SK-MEL-5 (cell line): ENCODE measurements around the gene NAA38. TPM values are rescaled to one million over a fixed set of nuclear protein-coding genes. Genes with fewer than 3 reads are reported as not detected.
A peak's percentile ranks its signal among the peaks of the same experiment; 100 is the strongest.

Source experiments
- DNase-seq: peaks from one replicate; pipeline ENCODE4 v3.0.0-alpha.2; 2016; ENCODE audit warnings: low read depth, low spot score
- in situ Hi-C: cut with HindIII; loops from 2 replicates; pipeline ENCODE4 v1.10.0; 2016; ENCODE audit warnings: low sequenced_read_pairs, high pct_unique_total_duplicates, low pct_unique_long_range_greater_than_20kb
- polyA plus RNA-seq, 2 experiments: library from polyadenylated mRNA; depleted of rRNA; stranded (reverse); fragments of >200 nt; gene quantifications; 2 replicates each; pipeline ENCODE4 v1.2.3, GENCODE V29; 2015
- total RNA-seq: library from RNA; depleted of rRNA; stranded (reverse); fragments of >200 nt; shearing (Covaris generic); gene quantifications from 2 replicates; pipeline ENCODE4 v1.2.3, GENCODE V29; 2014; rRNA removed

NAA38 gene, protein sequence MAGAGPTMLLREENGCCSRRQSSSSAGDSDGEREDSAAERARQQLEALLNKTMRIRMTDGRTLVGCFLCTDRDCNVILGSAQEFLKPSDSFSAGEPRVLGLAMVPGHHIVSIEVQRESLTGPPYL
- 74.5 and 83.3 TPM in 2 replicates for total RNA-seq
- 55.6 and 83.4 TPM in 2 replicates for polyA plus RNA-seq (2015; cell fraction: cytosol; rRNA removed)
- 6.4 and 9.3 TPM in 2 replicates for polyA plus RNA-seq (2015; cell fraction: nucleus; rRNA removed)

DNA sequence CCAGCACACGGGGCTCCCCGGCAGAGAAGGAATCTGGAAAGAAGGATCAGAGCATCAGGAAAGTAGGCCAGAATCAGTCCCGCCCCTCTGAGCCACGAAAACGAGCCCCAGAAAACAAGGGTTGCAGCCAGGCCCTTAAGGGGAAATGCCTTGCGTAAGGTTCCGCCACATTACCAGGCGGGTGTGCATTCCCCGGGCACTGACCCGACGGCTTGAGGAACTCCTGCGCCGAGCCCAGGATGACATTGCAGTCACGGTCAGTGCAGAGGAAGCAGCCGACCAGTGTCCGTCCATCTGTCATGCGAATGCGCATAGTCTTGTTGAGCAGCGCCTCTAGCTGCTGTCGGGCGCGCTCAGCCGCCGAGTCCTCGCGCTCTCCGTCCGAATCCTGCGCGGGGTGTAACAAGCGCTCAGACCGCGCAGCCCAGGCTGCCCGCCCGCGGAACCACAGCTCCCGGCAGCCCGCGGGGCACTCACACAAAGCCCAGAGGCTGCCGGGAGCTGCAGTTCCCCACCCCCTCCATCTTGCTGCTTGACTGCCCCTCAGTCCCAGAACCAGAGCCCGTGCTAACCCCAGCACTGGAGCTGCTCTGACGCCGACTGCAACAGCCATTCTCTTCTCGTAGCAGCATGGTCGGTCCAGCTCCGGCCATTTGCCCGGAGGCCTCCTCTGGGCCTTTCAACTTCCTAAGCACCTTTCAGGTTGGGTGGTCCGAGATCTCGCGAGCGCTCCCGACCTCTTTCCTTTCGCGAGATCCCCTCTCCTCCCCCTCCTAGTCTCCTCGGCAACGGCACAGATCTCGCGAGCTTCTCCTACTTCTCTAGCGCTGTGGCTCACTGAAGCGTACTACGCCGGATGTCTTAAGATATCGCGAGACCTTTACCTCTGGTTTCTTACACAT is at the start of gene NAA38:
TSS of gene NAA38 (minus strand) at position 749 of the 902 bp plus-strand sequence. CDS start at position 653, 96 bp downstream.
- in situ Hi-C loops, result no loop called here
- DNase-seq, result peak; percentile 100

DNA sequence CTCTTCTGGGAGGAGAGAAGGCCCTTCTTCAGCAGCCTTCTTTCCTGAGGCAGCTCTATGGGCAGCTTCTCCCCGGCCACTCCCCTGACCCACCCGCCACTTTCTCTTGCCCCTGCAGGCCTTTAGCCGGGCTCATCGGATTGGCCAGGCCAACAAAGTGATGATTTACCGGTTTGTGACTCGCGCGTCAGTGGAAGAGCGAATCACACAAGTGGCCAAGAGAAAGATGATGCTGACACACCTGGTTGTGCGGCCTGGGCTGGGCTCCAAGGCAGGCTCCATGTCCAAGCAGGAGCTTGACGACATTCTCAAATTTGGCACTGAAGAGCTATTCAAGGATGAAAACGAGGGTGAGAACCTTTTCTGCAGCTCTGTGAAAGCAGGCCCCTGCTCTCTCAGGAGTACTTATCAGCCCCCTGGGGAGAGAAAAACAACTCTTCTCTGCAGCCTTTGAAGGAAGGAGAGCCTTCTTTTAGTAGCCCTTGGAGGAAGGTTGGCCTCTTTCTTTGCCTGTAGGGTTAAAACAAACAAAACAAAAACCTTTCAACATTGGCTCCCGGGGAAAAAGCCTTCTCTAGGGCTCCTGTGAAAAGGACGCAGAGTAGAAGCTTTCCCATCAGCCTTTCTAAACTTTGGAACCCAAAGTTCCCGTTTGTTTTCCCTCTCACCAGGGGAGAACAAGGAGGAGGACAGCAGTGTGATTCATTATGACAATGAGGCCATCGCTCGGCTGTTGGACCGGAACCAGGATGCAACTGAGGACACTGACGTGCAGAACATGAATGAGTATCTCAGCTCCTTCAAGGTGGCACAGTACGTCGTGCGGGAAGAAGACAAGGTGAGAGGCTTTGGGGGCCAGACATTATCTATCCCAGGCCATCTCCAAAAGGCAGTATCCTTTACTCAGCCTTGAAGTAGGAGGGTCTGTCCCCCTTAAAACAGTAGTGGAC is 46.1 kb upstream of the NAA38 start:
- in situ Hi-C loops, result no loop called here
- no peak for DNase-seq

DNA sequence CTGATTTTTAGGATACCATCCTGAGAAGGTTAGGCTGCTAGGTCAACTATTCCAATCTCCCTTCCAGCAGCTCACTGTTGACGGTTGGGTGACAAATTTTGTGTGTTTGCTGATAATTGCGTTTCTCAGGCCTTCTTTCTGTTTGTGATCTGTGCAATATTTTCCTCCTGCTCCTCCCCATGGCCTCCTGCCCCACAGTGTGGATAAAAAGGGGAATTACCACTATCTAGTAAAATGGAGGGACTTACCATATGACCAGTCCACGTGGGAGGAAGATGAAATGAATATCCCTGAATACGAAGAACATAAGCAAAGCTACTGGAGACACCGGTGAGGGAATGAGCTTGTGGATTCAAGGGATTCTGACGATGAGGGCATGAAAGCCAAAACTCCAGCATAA is 40.4 kb upstream of the NAA38 start:
- in situ Hi-C loops, result no loop called here
- DNase-seq, result peak; percentile 85

DNA sequence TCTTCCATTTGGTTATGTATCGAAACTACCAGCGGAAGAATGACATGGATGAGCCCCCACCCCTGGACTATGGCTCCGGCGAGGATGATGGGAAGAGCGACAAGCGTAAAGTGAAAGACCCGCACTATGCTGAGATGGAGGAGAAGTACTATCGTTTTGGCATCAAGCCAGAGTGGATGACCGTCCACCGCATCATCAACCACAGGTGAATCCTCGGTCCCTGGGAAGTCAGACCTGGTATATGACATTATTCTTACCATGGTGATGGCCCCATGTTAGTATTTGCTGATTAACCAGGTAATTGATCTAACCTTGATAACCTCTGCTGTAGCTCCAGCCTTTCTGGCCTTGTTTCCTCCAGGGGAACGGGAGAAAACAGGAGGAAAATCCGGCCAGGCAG is 39.7 kb upstream of the NAA38 start:
- in situ Hi-C loops, result no loop called here
- no peak for DNase-seq

DNA sequence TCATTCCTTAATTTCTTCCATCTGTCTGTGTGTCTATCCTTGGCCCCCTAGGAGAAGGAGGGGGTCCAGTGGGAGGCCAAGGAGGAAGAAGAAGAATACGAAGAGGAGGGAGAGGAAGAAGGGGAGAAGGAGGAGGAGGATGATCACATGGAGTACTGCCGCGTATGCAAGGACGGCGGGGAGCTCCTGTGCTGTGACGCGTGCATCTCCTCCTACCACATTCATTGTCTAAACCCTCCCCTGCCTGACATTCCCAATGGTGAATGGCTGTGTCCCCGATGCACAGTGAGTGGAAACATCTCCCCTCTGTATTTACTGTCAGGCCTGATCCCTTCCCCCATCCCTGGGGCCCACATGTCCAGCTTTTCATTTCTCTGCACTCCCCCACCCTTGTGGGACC is 37.5 kb upstream of the NAA38 start:
- in situ Hi-C loops, result no loop called here
- DNase-seq, result no peak

DNA sequence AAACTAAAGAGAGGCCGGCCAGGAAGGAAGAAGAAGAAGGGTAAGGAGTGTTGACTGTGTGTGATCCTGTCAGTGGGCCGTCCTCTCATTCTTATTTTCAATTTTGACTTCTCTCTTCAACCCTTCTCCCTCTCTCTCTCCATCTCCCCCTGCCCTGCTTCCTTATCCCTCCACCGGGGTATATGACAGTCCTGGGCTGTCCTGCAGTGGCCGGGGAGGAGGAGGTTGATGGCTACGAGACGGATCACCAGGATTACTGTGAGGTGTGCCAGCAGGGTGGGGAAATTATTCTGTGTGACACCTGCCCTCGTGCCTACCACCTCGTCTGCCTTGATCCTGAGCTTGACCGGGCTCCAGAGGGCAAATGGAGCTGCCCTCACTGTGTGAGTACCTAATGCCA is 36.9 kb upstream of the NAA38 start:
- in situ Hi-C loops, result no loop called here
- DNase-seq, result no peak

DNA sequence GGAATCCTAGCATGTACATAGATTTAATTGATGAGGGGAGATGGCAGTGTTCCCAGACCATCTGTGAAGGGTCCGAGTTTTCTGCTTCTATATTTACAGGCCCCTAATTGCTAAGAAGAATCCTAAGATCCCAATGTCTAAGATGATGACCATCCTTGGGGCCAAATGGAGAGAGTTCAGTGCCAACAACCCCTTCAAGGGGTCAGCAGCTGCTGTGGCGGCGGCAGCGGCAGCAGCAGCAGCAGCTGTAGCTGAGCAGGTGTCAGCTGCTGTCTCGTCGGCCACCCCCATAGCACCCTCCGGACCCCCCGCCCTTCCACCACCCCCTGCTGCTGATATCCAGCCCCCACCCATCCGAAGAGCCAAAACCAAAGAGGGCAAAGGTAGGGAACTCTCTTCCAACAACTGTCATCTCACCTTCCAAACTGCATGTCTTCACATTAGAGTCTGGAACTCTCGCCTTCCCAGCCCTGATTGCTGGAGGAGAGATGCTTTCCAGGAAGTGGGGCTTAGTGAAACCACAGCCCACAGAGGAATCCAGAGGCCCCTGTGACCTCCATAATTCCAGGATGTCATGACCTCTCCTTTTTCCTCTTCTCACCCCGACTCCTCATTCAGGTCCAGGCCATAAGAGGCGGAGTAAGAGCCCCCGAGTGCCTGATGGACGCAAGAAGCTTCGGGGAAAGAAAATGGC is 36.0 kb upstream of the NAA38 start:
- in situ Hi-C loops, result no loop called here
- no peak for DNase-seq

DNA sequence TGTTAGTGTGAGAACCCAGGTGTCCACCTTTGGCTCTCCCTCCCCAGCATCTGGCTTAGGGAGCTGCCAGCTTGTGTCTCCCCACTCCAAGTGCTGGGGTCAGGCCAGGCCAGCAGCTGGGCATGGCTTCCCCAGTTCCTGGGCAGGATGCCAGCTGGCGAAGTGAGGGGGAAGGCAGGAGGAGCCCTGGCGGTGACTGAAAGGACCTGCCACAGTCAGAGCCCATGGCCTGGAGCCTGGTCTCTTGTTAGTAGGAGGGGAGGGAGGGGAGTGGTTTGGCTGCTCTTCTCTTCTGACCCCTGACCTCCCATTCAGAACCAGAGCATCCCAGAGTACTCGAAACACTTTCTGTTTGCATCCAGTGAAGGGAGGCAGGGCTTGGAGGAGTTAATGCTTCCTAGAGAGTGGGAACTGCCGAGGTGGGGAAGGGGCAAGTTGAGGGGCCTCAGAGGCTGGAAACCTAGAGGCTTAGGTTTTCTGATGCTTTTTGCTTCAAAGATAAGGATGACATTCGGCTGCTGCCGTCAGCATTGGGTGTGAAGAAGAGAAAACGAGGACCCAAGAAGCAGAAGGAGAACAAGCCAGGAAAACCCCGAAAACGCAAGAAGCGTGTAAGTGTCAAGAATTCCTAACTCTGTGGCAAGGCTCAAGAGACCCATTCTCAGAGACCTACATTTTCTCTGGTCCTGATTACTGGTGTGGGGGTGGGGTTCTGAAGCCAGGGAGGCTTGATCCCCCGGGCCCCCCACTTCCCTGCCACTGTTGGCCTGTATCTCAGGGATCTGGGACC is 32.0 kb upstream of the NAA38 start:
- peak; percentile 84 for DNase-seq
- in situ Hi-C loops, result no loop called here

DNA sequence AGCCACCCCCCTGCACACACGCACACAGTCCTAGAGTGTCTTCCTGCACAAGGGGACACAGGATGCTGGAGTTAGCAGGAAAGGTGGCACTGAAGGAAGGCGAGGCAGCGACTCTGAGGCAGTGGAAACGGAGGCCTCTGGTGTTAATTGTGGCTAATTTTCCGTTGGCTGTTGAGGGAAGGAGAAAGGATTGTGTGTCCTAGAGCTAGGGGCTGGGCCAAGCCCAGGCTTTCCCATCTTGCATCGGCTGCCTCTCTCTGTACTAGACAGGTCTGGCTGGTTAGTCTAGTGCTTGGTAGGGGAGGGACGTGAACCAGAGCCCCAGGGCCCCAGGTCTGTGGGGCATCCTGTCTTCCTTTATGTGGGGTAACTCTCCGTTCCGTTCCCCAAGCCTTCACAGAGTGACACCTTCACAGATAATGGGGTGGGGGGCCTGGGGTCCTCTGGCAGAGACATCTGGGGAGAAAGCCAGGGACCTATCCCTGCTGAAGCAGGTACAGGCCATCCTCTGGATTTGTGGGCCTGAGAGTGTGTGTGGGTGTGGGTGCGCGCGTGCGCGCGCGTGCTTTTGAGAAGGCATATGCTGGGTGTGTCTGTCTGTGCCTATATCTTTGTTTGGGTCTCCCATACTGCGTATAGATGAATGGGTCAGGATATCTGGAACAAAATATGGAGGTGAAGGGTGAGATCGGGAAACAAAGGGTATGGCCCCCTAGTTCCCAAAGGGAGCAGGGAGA is 31.0 kb upstream of the NAA38 start, which contains the start of gene CHD3:
TSS of gene CHD3 (plus strand) at position 606 of the 737 bp plus-strand sequence. CDS start 212 bp downstream, outside the sequence.
- DNase-seq, result peak; percentile 26
- in situ Hi-C loops, result no loop called here

DNA sequence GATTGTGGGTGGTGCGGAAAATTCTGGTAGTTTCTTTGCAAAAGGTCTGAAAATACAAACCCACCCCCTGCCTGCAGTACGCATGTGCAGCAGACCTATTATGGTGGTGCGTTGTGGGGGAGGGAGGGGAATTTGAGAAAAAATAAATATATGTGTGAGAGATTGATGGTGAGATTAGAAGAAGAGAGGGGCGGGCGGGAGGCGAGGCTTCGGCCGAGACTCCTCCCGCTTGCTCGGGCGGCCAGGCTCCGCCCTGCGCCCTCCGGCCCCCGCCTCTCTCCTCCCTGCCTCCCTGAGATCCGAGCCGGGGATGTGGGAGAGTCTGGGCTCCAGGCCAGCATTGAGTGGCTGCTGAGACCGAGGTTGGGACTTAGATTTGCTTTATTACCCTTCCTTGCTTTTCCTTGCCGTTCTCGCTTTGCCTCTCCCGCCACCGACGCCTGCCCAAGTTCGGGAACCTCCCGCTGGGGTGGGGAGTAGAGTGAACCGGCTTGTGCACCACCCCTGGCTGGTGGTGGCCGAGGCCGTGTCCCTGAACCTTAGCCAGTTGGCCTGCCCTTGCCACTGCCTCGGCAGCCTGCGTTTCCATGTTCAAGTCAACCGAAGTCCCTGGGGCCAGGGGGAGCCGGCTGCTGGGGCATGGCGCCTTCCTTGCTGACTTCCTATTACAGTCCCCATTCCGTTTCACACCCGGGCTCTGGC is 30.3 kb upstream of the NAA38 start:
- in situ Hi-C loops, result no loop called here
- peak; percentile 95 for DNase-seq

DNA sequence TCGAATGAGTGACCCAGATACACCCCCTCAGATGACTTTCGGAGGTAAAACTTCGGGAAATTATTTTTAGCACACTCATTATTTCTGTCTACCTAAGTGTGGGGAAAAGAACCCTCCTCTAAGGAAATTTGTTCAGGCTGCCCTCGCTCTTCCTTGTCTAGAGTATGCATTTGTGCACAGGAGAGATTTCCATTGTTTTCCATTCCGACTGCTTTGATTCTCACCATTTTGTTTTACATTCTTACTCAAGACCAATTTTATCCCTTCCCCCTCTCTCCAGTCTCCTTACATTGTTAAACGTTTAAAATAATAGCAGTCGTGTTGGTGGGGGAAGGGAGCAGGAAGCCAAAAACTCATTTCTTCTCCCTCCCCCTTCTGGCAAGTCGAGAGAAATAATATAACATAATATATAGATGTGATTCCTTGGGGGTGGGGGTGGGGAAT is 29.7 kb upstream of the NAA38 start:
- in situ Hi-C loops, result no loop called here
- no peak for DNase-seq

DNA sequence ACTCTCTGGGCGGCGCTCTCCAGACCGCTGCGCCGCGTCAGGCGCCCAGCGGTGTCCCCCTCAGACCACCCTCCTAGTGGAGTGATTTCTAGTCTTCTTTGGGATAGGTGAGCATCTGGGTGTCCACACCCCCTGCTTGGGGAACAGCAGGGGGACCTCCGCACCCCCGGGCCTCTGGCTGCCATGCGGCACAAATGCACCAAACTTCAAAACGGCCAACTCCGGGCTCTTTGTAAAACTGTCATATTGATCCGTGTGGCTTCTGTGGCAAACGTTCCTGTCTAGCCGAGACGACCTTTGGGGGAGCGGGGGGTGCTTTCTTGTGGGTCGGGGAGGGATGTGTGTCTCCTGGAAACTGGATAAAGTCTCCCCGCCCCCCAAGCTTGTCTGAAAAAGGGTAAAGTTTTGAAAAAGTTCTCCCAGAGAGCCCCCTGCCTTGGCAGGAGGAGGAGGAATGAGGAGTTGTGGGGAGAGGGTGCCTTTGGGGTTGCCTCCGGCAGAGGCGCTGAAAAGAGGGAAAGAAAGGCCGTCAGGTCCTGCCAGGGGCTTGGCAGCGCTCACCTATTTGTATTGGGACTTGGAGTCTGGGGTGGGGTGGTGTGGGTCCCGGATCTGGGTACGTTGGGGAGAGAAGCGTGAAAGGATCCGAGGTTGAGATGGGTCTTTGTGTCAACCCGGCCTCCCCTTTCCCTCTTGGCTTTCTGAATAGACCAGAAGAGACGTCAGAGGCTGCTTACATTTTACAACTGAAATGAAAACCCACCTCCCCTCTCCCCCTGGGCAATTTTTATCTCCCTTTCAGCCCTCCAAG is 29.1 kb upstream of the NAA38 start:
- in situ Hi-C loops, result no loop called here
- DNase-seq, result peak; percentile 47

DNA sequence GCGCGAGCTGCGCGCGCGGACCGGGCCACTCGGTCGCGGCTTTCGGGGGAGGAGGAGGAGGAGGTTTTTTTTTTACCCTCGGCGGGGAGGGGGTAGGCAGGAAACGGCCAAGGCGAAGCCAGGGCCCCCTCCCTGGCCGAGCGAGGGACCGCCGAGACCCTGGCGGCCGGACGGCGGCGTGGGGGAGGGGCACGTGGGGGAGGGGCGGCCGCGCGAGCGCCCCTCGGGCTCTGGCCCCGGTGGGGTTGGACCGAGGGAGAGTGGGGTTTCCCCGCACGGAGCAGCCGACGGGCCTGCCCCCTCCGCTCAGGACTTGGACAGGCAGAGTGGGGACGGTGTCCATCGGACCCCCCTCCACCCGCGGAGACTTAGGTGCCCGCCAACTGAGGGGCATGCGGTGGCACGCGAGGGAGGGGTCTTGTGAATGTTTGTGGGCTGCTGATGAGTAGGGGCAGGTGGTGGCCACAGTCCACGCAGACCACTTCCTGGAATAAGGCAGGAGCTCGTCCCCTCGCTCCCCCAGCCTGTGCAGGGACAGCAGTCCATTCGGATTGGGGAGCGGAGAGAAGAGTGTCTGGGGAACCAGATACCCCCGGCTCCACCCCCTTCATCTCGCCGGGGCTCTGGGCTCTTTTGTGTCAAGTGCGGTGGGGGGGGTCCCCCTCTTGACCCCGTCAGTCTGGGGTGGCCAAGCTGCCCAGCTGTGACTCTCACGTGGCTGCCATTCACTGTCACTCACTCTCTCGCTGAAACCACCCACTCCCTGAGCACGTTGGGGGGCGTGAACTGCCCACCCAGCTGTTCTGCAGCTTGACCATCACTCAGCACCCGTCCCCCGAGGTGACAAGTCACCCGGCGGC is 28.2 kb upstream of the NAA38 start:
- DNase-seq, result peak; percentile 34
- in situ Hi-C loops, result no loop called here
